Stimulated activated CD4-positive, alpha-beta T cell treated with anti-CD3 and anti-CD28 coated beads, Interleukin-2, amount 100 ng/mL, for 48 hours (primary cell): ENCODE measurements around the gene EVPLL.
"Not testable (repeated sequence)": the region's sequence is repeated elsewhere in the genome, so short reads cannot be mapped to it uniquely, and the experiment has no call there.

Experiments used
- DNase-seq, 2 donors: peaks; one replicate each; pipeline ENCODE4 v3.0.0-alpha.2; 2020

The EVPLL gene

DNA sequence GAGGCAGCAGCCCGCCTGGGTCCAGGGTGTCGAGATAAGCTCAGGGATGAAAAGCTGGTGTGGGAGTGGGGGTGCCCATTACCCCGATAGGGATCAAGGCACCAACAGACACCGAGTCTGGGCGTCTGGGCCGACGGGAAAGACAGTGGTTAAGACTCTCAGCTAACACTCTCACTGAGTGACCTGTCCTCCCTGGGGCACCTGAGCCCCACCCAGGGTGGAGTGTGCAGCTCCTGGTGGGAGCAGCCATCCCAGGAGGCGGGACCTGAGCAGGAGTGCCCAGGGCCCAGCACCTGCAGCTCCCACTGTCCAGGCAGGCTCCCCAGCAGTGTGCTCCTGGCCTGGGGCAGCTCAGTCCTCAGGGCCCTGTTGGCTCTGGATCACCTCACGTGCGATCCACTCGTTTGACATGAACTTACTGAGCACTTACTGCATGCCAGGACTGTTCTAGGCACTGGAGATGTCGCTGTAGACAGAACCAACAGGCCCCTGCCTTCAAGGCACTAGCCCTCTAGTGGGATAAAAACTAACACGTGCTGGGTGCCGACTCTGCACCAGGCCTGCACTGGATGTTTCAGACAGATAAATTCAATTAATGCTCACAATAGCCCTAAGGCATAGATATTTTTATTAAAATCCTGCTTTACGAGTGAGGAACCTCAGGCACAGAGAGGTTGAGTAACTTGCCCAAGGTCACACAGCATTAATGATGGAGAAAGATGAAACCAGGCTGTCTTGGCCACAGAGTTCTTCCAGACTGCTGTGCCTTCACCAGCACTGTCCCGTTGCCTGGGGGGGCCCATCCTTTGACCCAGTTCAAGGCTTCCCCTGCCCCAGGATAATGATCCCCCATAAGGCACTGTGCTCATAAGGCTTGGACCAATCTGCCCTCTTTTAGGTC lies 1.9 kb downstream of the EVPLL start:
- no peak for DNase-seq

DNA sequence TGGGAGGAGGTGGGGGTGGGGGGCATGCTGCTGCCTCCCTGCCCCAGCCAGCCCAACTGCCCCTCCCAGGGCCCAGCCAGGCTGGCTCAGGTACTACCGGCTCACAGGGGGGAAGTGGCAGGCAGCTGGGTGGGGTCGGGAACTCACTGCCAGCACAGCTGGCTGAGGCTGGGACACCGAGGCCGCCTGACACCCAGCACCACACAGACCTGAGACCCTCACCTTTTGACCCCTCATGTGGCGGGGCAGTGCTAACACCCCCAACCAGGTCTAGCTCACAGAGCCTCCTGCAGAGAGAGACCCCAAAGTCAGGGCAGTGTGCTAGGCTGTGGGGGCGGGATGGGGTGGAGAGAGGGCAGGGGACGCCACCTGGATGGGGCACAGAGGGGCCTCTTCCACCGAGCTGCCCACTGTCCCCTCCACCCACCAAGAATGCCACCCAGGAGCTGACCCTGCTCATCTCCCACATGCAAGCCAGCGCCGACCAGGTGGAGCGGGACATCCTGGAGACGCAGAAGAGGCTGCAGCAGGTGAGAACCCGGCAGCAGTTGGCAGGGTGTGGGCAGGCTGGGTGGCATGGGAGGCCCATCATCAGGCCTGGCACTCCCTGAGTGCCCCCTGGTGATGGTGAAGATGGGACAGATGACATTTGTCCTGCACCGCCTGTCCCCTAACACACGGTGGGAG lies 3.0 kb downstream of the EVPLL start:
- no peak for DNase-seq

DNA sequence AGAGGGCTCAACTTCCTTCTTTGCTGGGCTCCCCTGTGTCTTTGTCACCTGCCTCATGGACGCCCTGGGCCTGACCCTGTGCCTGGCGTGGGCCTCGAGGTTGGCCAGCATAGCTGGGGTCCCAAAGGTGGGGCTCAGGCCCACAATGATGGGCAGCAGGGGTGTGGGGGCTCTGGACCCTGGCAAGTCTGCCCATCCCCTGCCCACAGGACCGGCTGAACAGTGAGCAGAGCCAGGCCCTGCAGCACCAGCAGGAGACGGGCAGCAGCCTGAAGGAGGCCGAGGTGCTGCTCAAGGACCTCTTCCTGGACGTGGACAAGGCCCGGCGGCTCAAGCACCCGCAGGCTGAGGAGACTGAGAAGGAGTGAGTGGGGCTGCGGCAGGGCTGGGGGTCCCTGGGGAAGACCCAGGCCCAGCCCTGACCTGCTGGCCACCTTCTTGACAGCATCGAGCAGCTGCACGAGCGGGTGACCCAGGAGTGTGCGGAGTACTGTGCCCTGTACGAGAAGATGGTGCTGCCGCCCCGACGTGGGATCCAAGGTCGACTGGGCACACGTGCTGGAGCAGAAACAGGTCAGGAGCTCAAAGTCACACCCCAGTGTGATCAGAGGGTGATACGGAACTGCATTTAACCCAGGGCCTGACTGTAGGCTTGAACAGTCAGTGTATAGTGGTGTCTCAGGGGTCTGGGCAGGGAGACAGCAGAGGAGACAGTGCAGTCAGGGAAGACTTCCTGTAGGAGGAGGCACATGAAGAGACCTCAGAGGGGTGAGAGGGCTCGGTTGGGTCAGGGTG lies 3.8 kb downstream of the EVPLL start:
- DNase-seq, result no peak

- DNase-seq, result no peak
Observed at GRCh38 chr17:18381953-18382245, 4.3 kb downstream of the EVPLL start.

- DNase-seq, result no peak
Observed at GRCh38 chr17:18382441-18383078, 5.0 kb downstream of the EVPLL start.

- not testable (repeated sequence) for DNase-seq
Observed at GRCh38 chr17:18383079-18383481, 5.5 kb downstream of the EVPLL start.

- not testable (repeated sequence) for DNase-seq
Observed at GRCh38 chr17:18384271-18384670, 6.7 kb downstream of the EVPLL start.

GRCh38 chr17:18387583-18387982 lies 10.0 kb downstream of the EVPLL start:
- not testable (repeated sequence) for DNase-seq

DNA sequence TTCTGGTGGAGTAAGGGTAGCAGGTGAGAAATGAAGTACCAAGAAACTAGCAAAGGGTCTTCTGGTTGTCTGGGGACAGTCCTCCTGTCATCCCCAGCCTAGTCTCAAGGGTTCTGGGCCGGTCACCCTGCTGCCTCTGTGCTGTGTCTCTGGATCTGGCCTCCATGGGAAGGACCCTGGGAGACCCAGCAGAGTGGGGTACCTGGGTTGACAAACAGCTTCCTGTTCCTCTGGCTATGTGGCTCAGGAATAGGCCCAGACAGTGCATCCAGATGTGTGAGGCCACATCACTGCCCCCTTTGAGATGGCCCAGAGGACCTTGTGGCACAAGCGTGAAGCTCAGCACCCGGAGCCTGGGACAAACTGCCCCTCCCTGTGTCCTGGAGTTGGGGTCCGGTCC lies 10.7 kb downstream of the EVPLL start:
- DNase-seq, result not testable (repeated sequence)

DNA sequence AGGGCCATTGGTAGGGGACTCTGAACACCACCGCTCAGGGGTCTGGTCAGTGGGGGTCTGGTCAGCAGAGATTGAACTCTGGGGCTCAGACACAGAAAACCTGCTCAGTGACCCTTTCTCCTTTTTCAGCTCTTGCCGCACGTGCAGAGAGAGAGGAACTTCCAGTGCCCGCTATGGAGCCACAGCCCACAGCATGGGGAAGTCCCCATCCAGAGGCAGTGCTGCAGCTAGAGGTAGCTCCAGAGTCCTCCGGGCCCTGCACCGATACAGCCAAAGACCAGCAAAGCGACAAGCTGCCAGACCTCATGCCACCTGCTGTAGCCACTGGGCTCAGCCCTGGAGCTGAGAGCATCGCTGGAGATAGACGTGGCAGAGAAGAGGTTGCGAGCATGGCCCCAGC lies 11.2 kb downstream of the EVPLL start:
- DNase-seq, result not testable (repeated sequence)

- not testable (repeated sequence) for DNase-seq
Observed at GRCh38 chr17:18401872-18402590, 24.5 kb downstream of the EVPLL start.

DNA sequence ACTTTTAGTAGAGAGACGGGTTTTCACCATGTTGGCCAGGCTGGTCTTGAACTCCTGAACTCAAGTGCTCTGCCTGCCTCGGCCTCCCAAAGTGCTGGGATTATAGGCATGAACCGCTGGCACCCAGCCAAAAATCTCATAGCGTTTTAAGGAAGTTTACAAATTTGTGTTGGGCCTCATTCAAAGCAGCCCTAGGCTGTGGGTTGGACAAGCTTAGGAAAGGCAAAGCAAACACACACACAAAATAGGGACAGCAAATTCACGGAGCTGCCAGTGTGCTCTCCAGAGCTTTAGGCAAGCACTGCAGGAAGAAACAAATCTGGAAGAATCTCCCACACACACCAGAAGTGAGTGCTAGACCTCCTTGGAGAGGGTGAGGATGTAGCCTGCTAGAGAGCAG lies 25.6 kb downstream of the EVPLL start:
- DNase-seq, result not testable (repeated sequence)

- DNase-seq, result not testable (repeated sequence)
Observed at GRCh38 chr17:18403604-18404003, 26.0 kb downstream of the EVPLL start.

DNA sequence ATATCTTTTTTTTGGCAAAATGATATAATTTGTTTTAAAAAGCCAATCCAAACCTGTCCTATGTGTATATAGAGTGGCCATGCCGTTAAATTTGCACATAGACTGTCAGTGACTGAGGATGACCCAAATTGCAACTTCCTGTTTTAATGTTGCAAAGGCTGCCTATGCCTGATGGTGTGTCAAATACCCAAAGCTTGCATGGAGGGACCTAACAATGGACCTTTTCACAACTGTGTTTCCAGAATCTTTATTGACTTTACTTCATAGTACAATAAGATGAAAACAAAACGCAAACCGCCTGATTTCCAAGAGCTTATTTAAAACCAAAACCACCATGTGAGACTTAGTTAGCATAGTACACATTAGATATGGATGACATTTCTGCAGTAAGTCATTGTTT lies 31.3 kb downstream of the EVPLL start:
- DNase-seq, result not testable (repeated sequence)

- not testable (repeated sequence) for DNase-seq
Observed at GRCh38 chr17:18409321-18409720, 31.7 kb downstream of the EVPLL start.

- DNase-seq, result not testable (repeated sequence)
Observed at GRCh38 chr17:18410736-18411135, 33.2 kb downstream of the EVPLL start.

DNA sequence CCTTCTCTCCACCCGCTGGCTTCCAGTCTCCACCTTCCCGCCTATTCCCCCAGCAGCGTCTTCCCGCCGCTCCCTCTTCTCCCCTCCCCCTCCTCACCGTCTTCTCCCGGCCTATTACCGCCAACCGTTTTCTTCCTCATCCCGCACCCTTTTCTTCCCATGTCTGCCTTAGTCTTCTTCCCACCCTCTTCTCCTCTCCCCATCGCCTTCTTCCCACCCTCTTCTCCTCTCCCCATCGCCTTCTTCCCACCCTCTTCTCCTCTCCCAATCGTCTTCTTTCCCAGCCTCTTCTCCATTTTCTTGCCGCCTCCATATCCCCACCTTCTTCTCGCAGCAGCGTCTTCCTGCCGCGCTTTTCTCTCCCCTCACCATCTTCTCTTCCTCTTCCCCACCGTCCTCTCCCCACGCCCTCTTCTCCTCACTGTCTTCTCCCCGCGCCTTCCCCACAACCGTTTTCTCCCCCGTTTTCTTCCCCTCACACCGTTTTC lies 33.8 kb downstream of the EVPLL start:
- peak; percentile 7 to 21 for DNase-seq

DNA sequence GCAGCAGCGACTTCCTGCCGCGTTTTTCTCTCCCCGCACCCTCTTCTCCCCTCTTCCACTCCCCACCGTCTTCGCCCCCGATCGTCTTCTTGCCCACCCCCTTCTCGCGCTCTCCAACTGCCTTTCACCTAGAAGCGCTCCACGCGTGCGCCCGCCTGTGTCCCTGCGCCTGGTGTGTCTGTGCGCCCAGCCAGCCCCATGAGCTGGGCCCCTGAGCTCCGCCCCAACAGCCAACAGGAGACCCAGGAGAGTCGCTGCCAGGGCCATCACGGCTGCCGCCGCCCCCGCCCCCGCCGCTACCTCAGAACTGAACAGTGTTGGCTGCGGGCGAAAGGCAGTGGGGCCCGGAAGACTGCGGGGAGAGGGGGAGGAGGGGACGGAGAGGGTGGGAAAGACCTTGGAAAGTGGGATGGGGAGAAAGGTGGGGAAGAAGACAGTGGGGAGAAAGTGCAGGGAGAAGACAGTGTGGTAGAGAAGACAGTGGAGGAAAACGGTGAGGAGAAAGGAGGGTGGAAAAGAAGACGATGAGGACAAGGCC lies 34.5 kb downstream of the EVPLL start:
- DNase-seq, result not testable (repeated sequence)

DNA sequence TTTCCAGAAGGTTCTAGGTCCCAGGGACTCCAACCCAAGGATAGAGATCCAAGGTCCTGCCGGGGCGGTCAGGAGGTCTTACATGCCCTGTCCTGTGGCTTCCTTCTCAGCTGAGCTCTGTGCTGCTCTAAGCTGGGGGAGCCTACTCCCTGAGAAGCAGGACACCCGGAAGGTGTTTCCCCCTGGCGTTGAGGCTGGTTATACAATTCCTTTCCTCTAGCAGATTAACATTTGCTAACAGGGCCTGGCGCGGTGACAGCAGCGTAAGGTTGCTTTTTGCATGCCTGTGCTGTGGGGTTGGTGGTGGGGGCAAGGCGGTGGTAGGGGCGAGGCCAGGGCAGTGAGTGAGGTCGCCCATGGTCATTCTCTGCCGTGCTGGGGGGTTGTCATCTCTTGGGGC lies 43.9 kb downstream of the EVPLL start:
- not testable (repeated sequence) for DNase-seq

GRCh38 chr17:18422464-18422863 lies 44.9 kb downstream of the EVPLL start:
- not testable (repeated sequence) for DNase-seq

DNA sequence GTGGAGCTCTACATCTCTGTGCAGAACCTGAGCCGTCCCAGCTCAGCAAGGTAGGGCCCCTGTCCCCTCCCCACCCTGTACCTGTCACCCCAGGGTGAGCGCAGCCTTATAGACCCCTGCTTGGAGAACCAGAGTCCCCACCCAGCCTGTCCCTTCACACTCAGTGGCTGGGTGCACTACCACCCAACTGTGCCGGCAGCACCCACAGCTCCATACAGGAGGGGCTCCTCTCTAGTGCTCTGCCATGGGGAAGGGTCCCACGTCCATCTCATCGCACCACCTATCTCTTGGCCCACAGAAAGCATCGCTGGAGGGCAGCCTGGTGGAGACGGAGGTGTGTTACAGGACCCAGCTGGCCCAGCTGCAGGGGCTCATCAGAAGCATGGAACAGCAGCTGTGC lies 45.4 kb downstream of the EVPLL start:
- DNase-seq, result not testable (repeated sequence)

- DNase-seq, result not testable (repeated sequence)
Observed at GRCh38 chr17:18425593-18425992, 48.0 kb downstream of the EVPLL start.
